Measurements from ENCODE around the gene HOXD11.

DNA sequence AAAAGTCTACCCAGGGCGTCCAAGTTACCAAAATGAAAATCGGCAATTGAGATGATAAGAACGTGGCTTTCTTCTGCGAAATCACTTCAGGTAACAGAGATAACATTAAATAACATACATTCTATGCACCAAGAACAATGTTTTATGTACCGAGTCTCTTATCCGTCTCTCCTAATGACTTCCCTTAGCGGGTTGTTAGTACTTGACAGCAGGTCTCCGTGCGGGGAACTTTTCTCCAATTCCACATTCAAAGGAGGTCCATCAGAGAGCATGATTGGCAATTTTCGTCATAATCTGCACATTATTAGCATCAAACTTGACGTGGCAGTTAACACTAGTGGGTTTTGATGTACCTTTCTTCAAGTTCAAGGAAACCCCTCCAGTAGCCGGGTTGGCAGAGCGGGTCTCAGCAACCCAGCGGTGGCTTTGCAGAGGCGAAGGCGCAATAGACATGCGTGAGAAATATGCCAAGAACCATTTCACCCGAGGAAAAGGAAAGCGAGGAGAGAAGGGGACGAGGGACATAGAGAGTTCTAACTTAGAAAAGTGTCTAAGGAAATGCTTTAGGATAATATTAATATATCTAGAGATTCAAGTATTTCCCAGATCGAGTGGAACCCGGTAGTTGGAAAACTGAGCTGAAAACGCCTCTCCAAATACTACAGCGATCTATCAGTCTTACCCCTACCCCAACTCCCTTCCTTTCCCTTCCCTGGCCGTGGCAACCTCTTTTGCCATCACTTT lies 28.4 kb upstream of the HOXD11 start:
- TF ChIP-seq EZH2 (IDR thresholded peaks at IDR 0.05; ENCODE audit: insufficient read depth, poor library complexity, severe bottlenecking) (no peak), EZH2phosphoT487 (IDR thresholded peaks at IDR 0.05; ENCODE audit: insufficient read depth, low read depth) (no peak)

Data from GM23248 (cell line).